ENCODE data around the gene TOP1. TPM values are rescaled to one million over a fixed set of nuclear protein-coding genes. Genes with fewer than 3 reads are reported as not detected.
A peak's percentile ranks its signal among the peaks of the same experiment; 100 is the strongest.

Gene TOP1
- total and polyA plus RNA-seq, 3 experiments from 2014 or later = 15.0 to 103 (median 98.5) TPM

- Mint-ChIP-seq H3K27ac (peak overlapping the region in 1 of 8 donors; percentile 63), H3K4me1 (peaks cover 20 to 31% (median 24%) of the 10 kb centered on the region in 3 donors), H3K9me3 (no peaks in the 10 kb centered on the region), H3K4me3 (no peak overlapping the region), H3K27me3 (no peaks in the 10 kb centered on the region), H3K36me3 (no peaks in the 10 kb centered on the region)
- Histone ChIP-seq H3K27me3 (ENCODE audit: insufficient read depth, low read length, poor library complexity, severe bottlenecking) (no peaks in the 10 kb centered on the region), H3K27ac (ENCODE audit: low read depth, low read length) (no peak overlapping the region), H3K9me3 (ENCODE audit: low read length) (no peaks in the 10 kb centered on the region), H3K36me3 (ENCODE audit: insufficient read depth, low read length) (no peaks in the 10 kb centered on the region), H3K4me3 (ENCODE audit: low read length) (no peak overlapping the region), H3K4me1 (ENCODE audit: insufficient read depth, low read length) (peaks cover 26% of the 10 kb centered on the region)
- DNase-seq = no peak
- ChIA-PET POLR2A (interaction anchor here (1.0 kb wide), 1 partner anchor 15 kb away, joined by 3 read pairs; no protein-coding TSS in a partner anchor), CTCF (interaction anchor here (3.1 kb wide), 1 partner anchor 14 kb away, joined by 21 read pairs; no protein-coding TSS in a partner anchor)
Observed at GRCh38 chr20:41006126-41006935, 22.3 kb upstream of the TOP1 start.

- Histone ChIP-seq H3K27ac (ENCODE audit: low read depth, low read length) (no peak overlapping the region), H3K27me3 (ENCODE audit: insufficient read depth, low read length, poor library complexity, severe bottlenecking) (no peaks in the 10 kb centered on the region), H3K4me1 (ENCODE audit: insufficient read depth, low read length) (peaks cover 26% of the 10 kb centered on the region), H3K4me3 (ENCODE audit: low read length) (no peak overlapping the region), H3K36me3 (ENCODE audit: insufficient read depth, low read length) (no peaks in the 10 kb centered on the region), H3K9me3 (ENCODE audit: low read length) (no peaks in the 10 kb centered on the region)
- H3K27me3 Mint-ChIP-seq = no peaks in the 10 kb centered on the region
- H3K4me1 Mint-ChIP-seq = peaks cover 27 to 37% (median 31%) of the 10 kb centered on the region in 3 donors
- no peak for DNase-seq
- H3K4me3 Mint-ChIP-seq = no peak overlapping the region
- ChIA-PET CTCF (interaction anchor here (1.0 to 3.1 kb wide), 2 partner anchors 15 to 25 kb away, joined by 3 to 21 read pairs; no protein-coding TSS in a partner anchor), POLR2A (no interaction called here)
- H3K9me3 Mint-ChIP-seq = no peaks in the 10 kb centered on the region
- peak overlapping the region in 1 of 8 donors; percentile 63 for H3K27ac Mint-ChIP-seq
- no peaks in the 10 kb centered on the region for H3K36me3 Mint-ChIP-seq
Observed at GRCh38 chr20:41006936-41007474, 21.6 kb upstream of the TOP1 start.

GRCh38 chr20:41007481-41007880 lies 21.1 kb upstream of the TOP1 start:
- H3K27ac ChIP-seq (ENCODE audit: low read depth, low read length) = no peak overlapping the region
- Mint-ChIP-seq H3K9me3 (no peaks in the 10 kb centered on the region), H3K4me3 (no peak overlapping the region), H3K36me3 (no peaks in the 10 kb centered on the region), H3K27me3 (peaks cover 0 to 2% of the 10 kb centered on the region in 2 donors), H3K4me1 (peaks cover 30 to 40% (median 35%) of the 10 kb centered on the region in 3 donors), H3K27ac (peak overlapping the region in 2 of 8 donors; percentile 46 to 63)
- no peak for DNase-seq
- no peaks in the 10 kb centered on the region for H3K36me3 ChIP-seq (ENCODE audit: insufficient read depth, low read length)
- CTCF ChIA-PET = interaction anchor here (1.0 to 3.1 kb wide), 2 partner anchors 16 to 25 kb away, joined by 3 to 21 read pairs; no protein-coding TSS in a partner anchor
- H3K27me3 ChIP-seq (ENCODE audit: insufficient read depth, low read length, poor library complexity, severe bottlenecking) = no peaks in the 10 kb centered on the region
- no peaks in the 10 kb centered on the region for H3K9me3 ChIP-seq (ENCODE audit: low read length)
- POLR2A ChIA-PET = no interaction called here
- peaks cover 26% of the 10 kb centered on the region for H3K4me1 ChIP-seq (ENCODE audit: insufficient read depth, low read length)
- H3K4me3 ChIP-seq (ENCODE audit: low read length) = no peak overlapping the region

- Mint-ChIP-seq H3K4me1 (peaks cover 23 to 29% (median 26%) of the 10 kb centered on the region in 3 donors), H3K27me3 (peaks cover 0 to 2% of the 10 kb centered on the region in 2 donors), H3K9me3 (no peaks in the 10 kb centered on the region), H3K27ac (no peak overlapping the region), H3K4me3 (no peak overlapping the region), H3K36me3 (no peaks in the 10 kb centered on the region)
- CTCF ChIA-PET = interaction anchor here (1.2 to 2.7 kb wide), 2 partner anchors 13 to 19 kb away, joined by 3 to 12 read pairs; no protein-coding TSS in a partner anchor
- DNase-seq = no peak
- POLR2A ChIA-PET = no interaction called here
- H3K36me3 ChIP-seq (ENCODE audit: insufficient read depth, low read length) = no peaks in the 10 kb centered on the region
- H3K27me3 ChIP-seq (ENCODE audit: insufficient read depth, low read length, poor library complexity, severe bottlenecking) = no peaks in the 10 kb centered on the region
- H3K4me1 ChIP-seq (ENCODE audit: insufficient read depth, low read length) = peaks cover 12% of the 10 kb centered on the region
- no peaks in the 10 kb centered on the region for H3K9me3 ChIP-seq (ENCODE audit: low read length)
- no peak overlapping the region for H3K4me3 ChIP-seq (ENCODE audit: low read length)
- no peak overlapping the region for H3K27ac ChIP-seq (ENCODE audit: low read depth, low read length)
Observed at GRCh38 chr20:41009946-41010345, 18.7 kb upstream of the TOP1 start.

- peaks cover 23 to 29% (median 26%) of the 10 kb centered on the region in 3 donors for H3K4me1 Mint-ChIP-seq
- Histone ChIP-seq H3K27ac (ENCODE audit: low read depth, low read length) (no peak overlapping the region), H3K9me3 (ENCODE audit: low read length) (no peaks in the 10 kb centered on the region), H3K27me3 (ENCODE audit: insufficient read depth, low read length, poor library complexity, severe bottlenecking) (no peaks in the 10 kb centered on the region), H3K36me3 (ENCODE audit: insufficient read depth, low read length) (no peaks in the 10 kb centered on the region), H3K4me3 (ENCODE audit: low read length) (no peak overlapping the region), H3K4me1 (ENCODE audit: insufficient read depth, low read length) (peaks cover 12% of the 10 kb centered on the region)
- no peak for DNase-seq
- peaks cover 0 to 2% of the 10 kb centered on the region in 2 donors for H3K27me3 Mint-ChIP-seq
- H3K4me3 Mint-ChIP-seq = no peak overlapping the region
- H3K9me3 Mint-ChIP-seq = no peaks in the 10 kb centered on the region
- ChIA-PET POLR2A (no interaction called here), CTCF (interaction anchor here (0.7 kb wide), 1 partner anchor 214 kb away, joined by 4 read pairs; no protein-coding TSS in a partner anchor)
- no peaks in the 10 kb centered on the region for H3K36me3 Mint-ChIP-seq
- H3K27ac Mint-ChIP-seq = peak overlapping the region in 2 of 8 donors; percentile 19 to 70
Observed at GRCh38 chr20:41011551-41012067, 17.0 kb upstream of the TOP1 start.

GRCh38 chr20:41014561-41015088 lies 14.0 kb upstream of the TOP1 start:
- H3K9me3 ChIP-seq (ENCODE audit: low read length) = no peaks in the 10 kb centered on the region
- H3K27me3 ChIP-seq (ENCODE audit: insufficient read depth, low read length, poor library complexity, severe bottlenecking) = no peaks in the 10 kb centered on the region
- H3K4me1 ChIP-seq (ENCODE audit: insufficient read depth, low read length) = no peaks in the 10 kb centered on the region
- H3K36me3 ChIP-seq (ENCODE audit: insufficient read depth, low read length) = no peaks in the 10 kb centered on the region
- H3K4me1 Mint-ChIP-seq = peaks cover 13 to 17% (median 14%) of the 10 kb centered on the region in 3 donors
- H3K4me3 Mint-ChIP-seq = no peak overlapping the region
- H3K36me3 Mint-ChIP-seq = no peaks in the 10 kb centered on the region
- DNase-seq = no peak
- no peak overlapping the region for H3K4me3 ChIP-seq (ENCODE audit: low read length)
- POLR2A ChIA-PET = no interaction called here
- CTCF ChIA-PET = interaction anchor here (0.7 kb wide), 1 partner anchor 21 kb away, joined by 3 read pairs; no protein-coding TSS in a partner anchor
- H3K27ac Mint-ChIP-seq = peak overlapping the region in 1 of 8 donors; percentile 14
- H3K27ac ChIP-seq (ENCODE audit: low read depth, low read length) = no peak overlapping the region
- H3K9me3 Mint-ChIP-seq = no peaks in the 10 kb centered on the region
- H3K27me3 Mint-ChIP-seq = peaks cover 0 to 2% of the 10 kb centered on the region in 2 donors

GRCh38 chr20:41017448-41018042 lies 11.1 kb upstream of the TOP1 start:
- H3K9me3 ChIP-seq (ENCODE audit: low read length) = no peaks in the 10 kb centered on the region
- no peak overlapping the region for H3K27ac ChIP-seq (ENCODE audit: low read depth, low read length)
- ChIA-PET CTCF (interaction anchor here (0.5 to 0.6 kb wide), 2 partner anchors 28 to 321 kb away, joined by 3 read pairs; no protein-coding TSS in a partner anchor), POLR2A (no interaction called here)
- Mint-ChIP-seq H3K27ac (no peak overlapping the region), H3K27me3 (peaks cover 0 to 1% of the 10 kb centered on the region in 2 donors), H3K4me1 (peaks cover 3 to 5% (median 4%) of the 10 kb centered on the region in 3 donors), H3K36me3 (peaks cover 0 to 1% (median 0%) of the 10 kb centered on the region in 3 donors), H3K9me3 (no peaks in the 10 kb centered on the region), H3K4me3 (no peak overlapping the region)
- no peak for DNase-seq
- no peak overlapping the region for H3K4me3 ChIP-seq (ENCODE audit: low read length)
- no peaks in the 10 kb centered on the region for H3K36me3 ChIP-seq (ENCODE audit: insufficient read depth, low read length)
- H3K4me1 ChIP-seq (ENCODE audit: insufficient read depth, low read length) = no peaks in the 10 kb centered on the region
- H3K27me3 ChIP-seq (ENCODE audit: insufficient read depth, low read length, poor library complexity, severe bottlenecking) = no peaks in the 10 kb centered on the region

Data from CD8-positive, alpha-beta memory T cell (primary cell).